ENCODE results near the gene SEC62.

The SEC62 gene

DNA sequence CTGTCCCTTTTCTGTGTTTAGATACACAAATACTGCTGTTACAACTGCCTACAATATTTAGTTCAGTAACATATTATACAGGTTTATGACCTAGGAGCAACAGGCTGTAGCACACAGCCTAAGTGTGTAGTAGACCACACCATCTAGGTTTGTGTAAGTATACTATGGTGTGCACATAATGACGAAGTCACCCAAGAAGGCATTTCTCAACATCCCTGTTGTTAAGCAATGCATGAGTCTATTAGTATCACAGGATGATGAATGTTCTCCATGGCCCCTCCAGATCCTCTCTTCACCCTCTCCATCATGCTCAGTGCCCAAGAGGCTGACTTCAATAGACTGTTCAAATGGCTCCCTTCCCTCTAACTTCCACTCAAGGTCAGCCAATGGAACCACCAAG lies 14.6 kb upstream of the SEC62 start:
- TF ChIP-seq, protein P1, sequence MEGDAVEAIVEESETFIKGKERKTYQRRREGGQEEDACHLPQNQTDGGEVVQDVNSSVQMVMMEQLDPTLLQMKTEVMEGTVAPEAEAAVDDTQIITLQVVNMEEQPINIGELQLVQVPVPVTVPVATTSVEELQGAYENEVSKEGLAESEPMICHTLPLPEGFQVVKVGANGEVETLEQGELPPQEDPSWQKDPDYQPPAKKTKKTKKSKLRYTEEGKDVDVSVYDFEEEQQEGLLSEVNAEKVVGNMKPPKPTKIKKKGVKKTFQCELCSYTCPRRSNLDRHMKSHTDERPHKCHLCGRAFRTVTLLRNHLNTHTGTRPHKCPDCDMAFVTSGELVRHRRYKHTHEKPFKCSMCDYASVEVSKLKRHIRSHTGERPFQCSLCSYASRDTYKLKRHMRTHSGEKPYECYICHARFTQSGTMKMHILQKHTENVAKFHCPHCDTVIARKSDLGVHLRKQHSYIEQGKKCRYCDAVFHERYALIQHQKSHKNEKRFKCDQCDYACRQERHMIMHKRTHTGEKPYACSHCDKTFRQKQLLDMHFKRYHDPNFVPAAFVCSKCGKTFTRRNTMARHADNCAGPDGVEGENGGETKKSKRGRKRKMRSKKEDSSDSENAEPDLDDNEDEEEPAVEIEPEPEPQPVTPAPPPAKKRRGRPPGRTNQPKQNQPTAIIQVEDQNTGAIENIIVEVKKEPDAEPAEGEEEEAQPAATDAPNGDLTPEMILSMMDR (IDR thresholded peaks at IDR 0.05; ENCODE audit: low read depth, low read length): no peak
- DNase-seq (ENCODE audit: low read depth in 2 of 2): peak in 1 of 2 donors; percentile 34
- no peak overlapping the region for H3K4me3 ChIP-seq (replicated peaks in 1 of 2; ENCODE audit: low read depth in 2 of 2, low read length in 2 of 2)

DNA sequence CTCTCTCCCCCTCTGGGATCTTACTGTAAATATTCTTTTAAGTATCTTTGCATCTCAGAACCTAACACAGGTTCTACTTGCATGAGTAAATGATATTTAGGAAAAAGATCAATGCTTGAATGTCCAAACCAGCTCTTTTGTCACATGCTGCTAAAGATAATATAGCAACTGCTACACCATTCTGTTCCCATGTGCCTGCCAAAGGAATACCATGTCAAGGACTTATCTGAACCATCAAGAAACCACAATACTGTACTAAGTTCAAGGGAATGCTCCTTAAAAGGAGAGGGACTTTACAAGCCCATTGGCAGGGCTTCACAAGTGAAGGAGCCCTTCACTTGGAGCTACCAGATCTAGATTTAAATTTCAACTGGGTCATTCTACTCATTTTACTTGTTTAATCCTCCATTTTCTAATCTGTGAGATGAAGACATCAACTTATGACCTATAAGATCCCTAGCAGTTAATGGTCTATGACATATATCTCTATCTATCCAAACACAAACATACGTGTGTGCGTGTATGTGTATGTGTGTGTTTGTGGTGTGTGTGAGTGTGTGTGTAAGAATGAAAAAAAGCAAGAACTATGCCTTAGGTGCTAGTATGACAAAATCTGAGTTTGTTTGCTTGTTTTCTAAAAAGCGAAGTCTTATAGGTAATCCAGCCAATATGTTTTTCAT lies 13.0 kb upstream of the SEC62 start:
- H3K4me3 ChIP-seq (replicated peaks in 1 of 2; ENCODE audit: low read depth in 2 of 2, low read length in 2 of 2): no peak overlapping the region
- TF ChIP-seq, protein P1 (IDR thresholded peaks at IDR 0.05; ENCODE audit: low read depth, low read length): no peak
- DNase-seq (ENCODE audit: low read depth in 2 of 2): peak in 1 of 2 donors; percentile 28

DNA sequence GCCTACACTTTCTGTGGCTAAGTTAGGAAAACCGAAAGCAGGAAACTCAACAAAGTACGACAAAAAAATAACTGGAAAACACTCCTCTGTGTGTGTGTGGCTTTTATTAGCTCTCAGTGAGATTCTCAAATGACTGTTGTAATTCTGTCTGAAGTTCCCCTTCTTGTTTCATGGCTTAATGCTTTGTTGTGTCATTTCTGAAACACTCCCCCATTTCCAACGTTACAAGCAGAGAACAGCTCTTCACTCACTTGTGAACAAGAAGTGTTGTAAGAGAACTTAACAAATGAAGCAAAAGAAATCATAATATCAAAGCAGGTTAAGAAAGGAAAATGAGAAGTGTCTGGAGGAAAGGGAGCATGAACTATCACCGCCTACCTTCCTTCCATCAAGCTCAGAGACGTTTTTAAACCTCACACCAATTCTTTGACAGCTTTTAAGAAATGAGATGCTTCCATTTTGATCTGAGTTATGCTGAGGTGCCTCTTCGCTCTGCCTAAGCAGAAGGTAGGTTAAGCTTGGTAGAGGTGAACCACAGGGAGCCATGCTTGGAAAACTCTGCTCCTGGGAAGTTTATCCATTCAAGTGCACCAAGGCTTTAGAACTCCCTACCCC lies 12.4 kb upstream of the SEC62 start:
- no peak for DNase-seq (ENCODE audit: low read depth in 2 of 2)
- H3K4me3 ChIP-seq (replicated peaks in 1 of 2; ENCODE audit: low read depth in 2 of 2, low read length in 2 of 2): no peak overlapping the region
- TF ChIP-seq, protein P1 (IDR thresholded peaks at IDR 0.05; ENCODE audit: low read depth, low read length): no peak

DNA sequence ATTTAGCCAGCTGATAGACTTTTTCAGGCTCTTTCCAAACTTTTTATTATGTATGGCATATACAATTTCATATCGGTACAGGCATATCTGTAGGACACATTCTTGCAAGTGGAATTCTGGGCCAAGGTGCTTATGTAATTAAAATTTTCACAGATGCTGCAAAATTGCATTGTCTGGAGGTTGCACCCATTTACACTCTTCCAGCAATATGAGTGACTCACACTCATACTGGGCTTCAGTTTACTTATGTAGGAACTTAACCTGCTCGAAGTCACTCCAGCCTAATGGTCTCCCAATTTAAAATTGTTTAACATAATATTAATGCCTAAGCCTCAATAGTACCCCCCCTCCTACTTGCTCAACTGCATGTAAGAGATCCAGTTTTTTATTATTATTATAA lies 11.2 kb upstream of the SEC62 start:
- TF ChIP-seq, protein P1 (IDR thresholded peaks at IDR 0.05; ENCODE audit: low read depth, low read length): no peak
- H3K4me3 ChIP-seq (replicated peaks in 1 of 2; ENCODE audit: low read depth in 2 of 2, low read length in 2 of 2): no peak overlapping the region
- no peak for DNase-seq (ENCODE audit: low read depth in 2 of 2)

DNA sequence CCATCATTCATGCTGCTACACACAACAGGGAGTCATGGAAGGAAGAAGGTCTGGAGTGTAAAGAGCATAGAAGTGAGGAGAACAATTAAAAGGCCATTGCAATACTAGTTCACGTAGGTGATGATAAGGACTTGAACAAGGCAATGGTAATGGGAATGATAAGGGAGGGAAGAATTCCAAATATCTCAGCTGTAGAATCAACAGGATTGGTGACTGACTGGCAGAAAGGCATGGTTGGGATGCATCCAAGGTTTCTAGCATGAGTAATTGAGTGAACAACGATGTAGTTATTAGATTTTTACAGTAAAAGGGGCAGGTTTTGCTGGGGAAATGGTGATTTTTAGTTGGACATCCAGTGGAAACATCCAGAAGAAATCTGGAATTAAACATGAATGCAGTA lies 2.4 kb upstream of the SEC62 start:
- TF ChIP-seq, protein P1 (IDR thresholded peaks at IDR 0.05; ENCODE audit: low read depth, low read length): no peak
- DNase-seq (ENCODE audit: low read depth in 2 of 2): peak; percentile 26 to 42
- no peak overlapping the region for H3K4me3 ChIP-seq (replicated peaks in 1 of 2; ENCODE audit: low read depth in 2 of 2, low read length in 2 of 2)

DNA sequence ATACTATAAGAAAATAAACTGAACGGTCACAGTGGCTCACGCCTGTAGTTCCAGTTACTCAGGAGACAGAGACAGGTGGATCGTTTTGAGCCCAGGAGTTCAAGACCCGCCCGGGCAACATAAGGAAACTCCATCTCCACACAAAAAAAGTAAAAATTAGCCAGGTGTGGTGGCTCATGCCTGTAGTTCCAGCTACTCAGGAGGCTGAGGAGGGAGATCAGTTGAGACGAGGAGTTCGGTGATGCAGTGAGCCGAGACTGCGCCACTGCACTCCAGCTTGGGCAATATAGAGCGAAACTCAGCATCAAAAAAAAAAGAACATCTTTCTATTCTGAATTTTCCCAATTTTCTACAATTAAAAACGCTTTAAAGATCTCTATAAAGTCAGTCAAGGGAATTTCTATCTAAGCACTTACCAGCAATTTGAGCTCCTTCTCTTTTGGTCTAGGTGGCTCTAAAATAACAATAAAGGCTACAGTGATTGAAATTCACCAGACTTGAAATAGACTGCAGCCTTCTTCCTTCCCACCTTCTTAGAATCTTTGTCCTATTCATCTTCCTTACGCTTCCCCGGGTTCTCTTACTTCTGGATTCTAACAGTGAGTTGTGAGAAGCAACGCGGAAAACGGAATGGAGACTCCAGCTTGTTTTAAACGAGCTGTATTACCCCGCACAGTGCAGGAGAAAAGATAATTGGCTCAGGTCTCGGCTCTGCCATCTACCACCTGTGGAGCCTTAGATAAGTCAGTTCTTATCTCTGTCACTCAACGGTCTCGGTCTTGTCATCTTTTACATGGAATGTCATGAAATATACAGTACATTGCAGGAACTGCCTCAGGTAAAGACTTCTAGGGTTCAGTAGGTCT lies 812 bp upstream of the SEC62 start:
- peak in 1 of 2 donors; percentile 13 for DNase-seq (ENCODE audit: low read depth in 2 of 2)
- TF ChIP-seq, protein P1 (IDR thresholded peaks at IDR 0.05; ENCODE audit: low read depth, low read length): no peak
- peak overlapping the region; percentile 85 to 89 for H3K4me3 ChIP-seq (replicated peaks in 1 of 2; ENCODE audit: low read depth in 2 of 2, low read length in 2 of 2)
